PC-3 (cell line): ENCODE measurements around the gene ATG4C.
"Not testable (repeated sequence)": the region's sequence is repeated elsewhere in the genome, so short reads cannot be mapped to it uniquely, and the experiment has no call there.

Source experiments
- CTCF ChIP-seq: fragments of 300-600 bp; sonication (generic); conservative IDR thresholded peaks from 2 replicates; pipeline ENCODE4 v1.5.1; 2017; ENCODE audit warnings: antibody characterized with exemption, low read depth, mild to moderate bottlenecking, low read length
- EZH2 ChIP-seq: fragments of 300-600 bp; sonication (generic); IDR thresholded peaks from one replicate; pipeline ENCODE4 v1.6.1; 2017; ENCODE audit warnings: antibody characterized with exemption, mild to moderate bottlenecking, low read length; ENCODE audit not compliant: unreplicated experiment
- EZH2phosphoT487 ChIP-seq: fragments of 300-600 bp; sonication (generic); IDR thresholded peaks from 2 replicates; pipeline ENCODE4 v1.6.1; 2018; ENCODE audit warnings: mild to moderate bottlenecking, antibody characterized with exemption, low read length, borderline replicate concordance

GRCh38 chr1:62768551-62768950 lies 15.4 kb upstream of the ATG4C start:
- not testable (repeated sequence) for TF ChIP-seq CTCF, EZH2phosphoT487, EZH2
